Transverse colon (tissue), 3 donors: ENCODE results near the gene EDDM13.

Source experiments
- EP300 ChIP-seq: sonication (generic); formaldehyde crosslinking; IDR thresholded peaks from one replicate; pipeline ENCODE4 v1.6.1; 2017; ENCODE audit warnings: antibody characterized with exemption, low read depth
- POLR2A ChIP-seq: fragments of 450-650 bp; IDR thresholded peaks from one replicate; pipeline ENCODE4 v1.6.1; 2016; ENCODE audit warnings: antibody characterized with exemption, mild to moderate bottlenecking, moderate library complexity
- TF ChIP-seq, protein P1 (sequence below), 5 experiments: fragments of 200-600 bp in 3 of 5; fragments of 450-650 bp in 2 of 5; sonication (generic) in 3 of 5; IDR thresholded peaks; 1 replicate in 2 of 5; 2 replicates in 3 of 5; pipeline ENCODE4 v1.5.1; 2016 to 2017; ENCODE audit warnings: antibody characterized with exemption in 5 of 5, inconsistent platforms in 3 of 5, mild to moderate bottlenecking in 2 of 5, moderate library complexity in 1 of 5

GRCh38 chr19:56294549-56294948 lies 22.0 kb downstream of the EDDM13 start:
- TF ChIP-seq POLR2A (no peak), EP300 (no peak)
- TF ChIP-seq, protein P1, sequence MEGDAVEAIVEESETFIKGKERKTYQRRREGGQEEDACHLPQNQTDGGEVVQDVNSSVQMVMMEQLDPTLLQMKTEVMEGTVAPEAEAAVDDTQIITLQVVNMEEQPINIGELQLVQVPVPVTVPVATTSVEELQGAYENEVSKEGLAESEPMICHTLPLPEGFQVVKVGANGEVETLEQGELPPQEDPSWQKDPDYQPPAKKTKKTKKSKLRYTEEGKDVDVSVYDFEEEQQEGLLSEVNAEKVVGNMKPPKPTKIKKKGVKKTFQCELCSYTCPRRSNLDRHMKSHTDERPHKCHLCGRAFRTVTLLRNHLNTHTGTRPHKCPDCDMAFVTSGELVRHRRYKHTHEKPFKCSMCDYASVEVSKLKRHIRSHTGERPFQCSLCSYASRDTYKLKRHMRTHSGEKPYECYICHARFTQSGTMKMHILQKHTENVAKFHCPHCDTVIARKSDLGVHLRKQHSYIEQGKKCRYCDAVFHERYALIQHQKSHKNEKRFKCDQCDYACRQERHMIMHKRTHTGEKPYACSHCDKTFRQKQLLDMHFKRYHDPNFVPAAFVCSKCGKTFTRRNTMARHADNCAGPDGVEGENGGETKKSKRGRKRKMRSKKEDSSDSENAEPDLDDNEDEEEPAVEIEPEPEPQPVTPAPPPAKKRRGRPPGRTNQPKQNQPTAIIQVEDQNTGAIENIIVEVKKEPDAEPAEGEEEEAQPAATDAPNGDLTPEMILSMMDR (IDR thresholded peaks at IDR 0.05): no peak
